ENCODE results near the gene TREX2. TPM values are rescaled to one million over a fixed set of nuclear protein-coding genes. Genes with fewer than 3 reads are reported as not detected.

The TREX2 gene
- total and polyA plus RNA-seq, 2 of the 8 experiments (the other 6 are each of a cell fraction or from before 2014, with no cell fraction given), result 0.71 to 0.80 TPM

- H3K56ac ChIP-seq (replicated peaks; ENCODE audit: insufficient read length, low read depth, low read length), result no peak overlapping the region
- no peak overlapping the region for H2BK15ac ChIP-seq (ENCODE audit: low read length)
Measured at GRCh38 chrX:153446950-153447580, 1.2 kb upstream of the TREX2 start.

More at GRCh38 chrX:153446950-153447580, 1.2 kb upstream of the TREX2 start:
- H3K36me3 ChIP-seq (ENCODE audit: control insufficient read depth in 2 of 4, insufficient read depth in 4 of 4, low read length in 3 of 4), result no peaks in the 10 kb centered on the region; a peak in 1 of 8 replicates
- H3K14ac ChIP-seq (ENCODE audit: insufficient read length), result no peak overlapping the region
- no peak overlapping the region for H2AFZ ChIP-seq (ENCODE audit: low read length)
- H3K4me3 ChIP-seq (ENCODE audit: extremely low read depth in 1 of 4, insufficient read depth in 2 of 4, low read depth in 3 of 4, low read length in 4 of 4), result no peak overlapping the region
- H2BK120ac ChIP-seq (replicated peaks; ENCODE audit: low read depth, low read length), result no peak overlapping the region
- H3K18ac ChIP-seq (ENCODE audit: extremely low read depth, low read length), result no peak overlapping the region
- no peak overlapping the region for H3K4me2 ChIP-seq (ENCODE audit: insufficient read depth in 1 of 2, low read depth in 2 of 2, low read length in 2 of 2)
- no peak overlapping the region for H4K5ac ChIP-seq (ENCODE audit: insufficient read length, low read depth, low read length)
- no peaks in the 10 kb centered on the region for H3K4me1 ChIP-seq (replicated peaks in 1 of 4; ENCODE audit: control insufficient read depth in 3 of 4, insufficient read depth in 4 of 4, low read length in 3 of 4)
- H3K79me2 ChIP-seq (ENCODE audit: control insufficient read depth in 1 of 2, insufficient read depth in 2 of 2, low read length in 2 of 2), result no peaks in the 10 kb centered on the region
- H2BK12ac ChIP-seq (ENCODE audit: low read depth, low read length), result no peak overlapping the region
- 93% methylated on average over 12 of the region's 17 CpGs; no CpG with 5 or more reads in 1 of the 2 experiments for WGBS, 2 experiments (ENCODE audit: extremely low coverage in 1 of 2, insufficient coverage in 1 of 2, insufficient read length in 1 of 2, insufficient replicate concordance in 2 of 2, low coverage in 1 of 2, low lambda C conversion rate in 2 of 2, missing lambda C conversion rate in 1 of 2)
- H3K23ac ChIP-seq (ENCODE audit: insufficient read length), result no peak overlapping the region
- H2AK5ac ChIP-seq (ENCODE audit: low read depth, low read length), result no peak overlapping the region
- no peak for FAIRE-seq
- TF ChIP-seq RXRA (IDR thresholded peaks at IDR 0.05; ENCODE audit: insufficient read depth, low read depth, low read length), result no peak
- no peak for TF ChIP-seq EP300 (IDR thresholded peaks at IDR 0.05; ENCODE audit: borderline replicate concordance in 1 of 2, low read depth in 2 of 2, low read length in 2 of 2)
- no peak for TF ChIP-seq SRF (IDR thresholded peaks at IDR 0.05; ENCODE audit: low read depth, low read length)
- TF ChIP-seq NRF1 (IDR thresholded peaks at IDR 0.05; ENCODE audit: low read depth, low read length), result no peak
- no peak for TF ChIP-seq TAF7 (optimal IDR thresholded peaks at IDR 0.05; ENCODE audit: borderline replicate concordance, low read depth, low read length)
- no peak for TF ChIP-seq GTF2F1 (IDR thresholded peaks at IDR 0.05; ENCODE audit: borderline replicate concordance, low read depth, low read length)
- no peak for TF ChIP-seq KDM1A (IDR thresholded peaks at IDR 0.05; ENCODE audit: borderline replicate concordance, low read length)
- TF ChIP-seq SP4 (IDR thresholded peaks at IDR 0.05; ENCODE audit: low read length), result no peak
- TF ChIP-seq ZNF274 (IDR thresholded peaks at IDR 0.05; ENCODE audit: borderline replicate concordance, extremely low read depth, low read length), result no peak
- no peak for TF ChIP-seq CHD1 (IDR thresholded peaks at IDR 0.05; ENCODE audit: low read depth, low read length)
- no peak for TF ChIP-seq TBP (IDR thresholded peaks at IDR 0.05; ENCODE audit: low read depth, low read length)
- TF ChIP-seq SUZ12 (IDR thresholded peaks at IDR 0.05; ENCODE audit: low read length), result no peak
- no peak for TF ChIP-seq CTBP2 (IDR thresholded peaks at IDR 0.05; ENCODE audit: borderline replicate concordance, insufficient read depth, insufficient read length, low read length)
- no peak overlapping the region for H2BK5ac ChIP-seq (ENCODE audit: low read depth, low read length)
- H3K79me1 ChIP-seq (ENCODE audit: low read depth, low read length), result no peaks in the 10 kb centered on the region
- no peak overlapping the region for H4K91ac ChIP-seq (replicated peaks; ENCODE audit: insufficient read length, low read length)
- H3K27me3 ChIP-seq (replicated peaks in 1 of 4; ENCODE audit: control insufficient read depth in 3 of 4, extremely low read depth in 1 of 4, insufficient read depth in 3 of 4, low read length in 3 of 4), result no peaks in the 10 kb centered on the region
- no peaks in the 10 kb centered on the region for H3K9me3 ChIP-seq (ENCODE audit: insufficient read depth in 2 of 2, low read depth in 1 of 2, low read length in 1 of 2)
- no peak for DNase-seq (ENCODE audit: low read depth in 1 of 2, low spot score in 2 of 2)
- no peak overlapping the region for H2BK20ac ChIP-seq (ENCODE audit: low read length)
- no peak overlapping the region for H3K27ac ChIP-seq (ENCODE audit: low read depth, low read length)
- ChIA-PET CTCF (ENCODE audit: partially characterized antibody) (no interaction called here), POLR2A (ENCODE audit: partially characterized antibody) (no interaction called here)
- no peaks in the 10 kb centered on the region for H4K20me1 ChIP-seq (replicated peaks in 1 of 2; ENCODE audit: control insufficient read depth in 1 of 2, insufficient read depth in 2 of 2, low read length in 2 of 2)
- no peaks in the 10 kb centered on the region for H3K23me2 ChIP-seq (ENCODE audit: low read depth, low read length)
- H4K8ac ChIP-seq (ENCODE audit: extremely low read depth, insufficient read depth, low read length), result no peak overlapping the region
- H3K9ac ChIP-seq (replicated peaks in 1 of 4; ENCODE audit: extremely low read depth in 1 of 4, low read depth in 3 of 4, low read length in 3 of 4), result no peak overlapping the region
- no peak overlapping the region for H3K4ac ChIP-seq (replicated peaks; ENCODE audit: insufficient read length, low read depth, low read length)

Measured in H1 (cell line).